Lung (tissue), 12 donors: ENCODE measurements around the gene ADK. TPM values are rescaled to one million over a fixed set of nuclear protein-coding genes. Genes with fewer than 3 reads are reported as not detected.

Experiments used
- ATAC-seq: fragments of 200-7000 bp; cut with Tn5 transposase; one replicate; pipeline ENCODE4 v1.9.1; 2020; ENCODE audit warnings: moderate number of reproducible peaks; ENCODE audit not compliant: insufficient read depth, low FRiP score
- DNase-seq, 3 donors: peaks; one replicate each; pipeline ENCODE4 v3.0.0-alpha.2; 2013 to 2017
- H3K27ac ChIP-seq, 2 donors: one replicate each; pipeline ENCODE4 v1.5.1; 2013; ENCODE audit warnings: mild to moderate bottlenecking in 2 of 2, moderate library complexity in 2 of 2, control low read depth in 1 of 2, inconsistent platforms in 1 of 2, low read depth in 1 of 2, low read length in 1 of 2
- H3K27me3 ChIP-seq, 3 donors: one replicate each; pipeline ENCODE4 v1.5.1; 2013; ENCODE audit warnings: low read length in 2 of 3; ENCODE audit not compliant: control insufficient read depth in 3 of 3, insufficient read depth in 3 of 3
- H3K36me3 ChIP-seq, 4 donors: one replicate each; pipeline ENCODE4 v1.5.1; 2013; ENCODE audit warnings: low read length in 4 of 4, mild to moderate bottlenecking in 1 of 4, moderate library complexity in 1 of 4; ENCODE audit not compliant: control insufficient read depth in 4 of 4, insufficient read depth in 4 of 4
- H3K4me1 ChIP-seq, 5 donors: one replicate each; pipeline ENCODE4 v1.5.1; 2013; ENCODE audit warnings: low read length in 5 of 5, mild to moderate bottlenecking in 2 of 5, moderate library complexity in 1 of 5; ENCODE audit not compliant: control insufficient read depth in 5 of 5, insufficient read depth in 5 of 5
- H3K4me3 ChIP-seq: one replicate; pipeline ENCODE4 v1.5.1; 2013; ENCODE audit warnings: mild to moderate bottlenecking, control low read depth, moderate library complexity
- H3K9ac ChIP-seq, 2 donors: one replicate each; pipeline ENCODE4 v1.5.1; 2013; ENCODE audit warnings: low read length in 2 of 2, control low read depth in 1 of 2; ENCODE audit not compliant: insufficient read depth in 1 of 2
- H3K9me3 ChIP-seq, 4 donors: one replicate each; pipeline ENCODE4 v1.5.1; 2013; ENCODE audit warnings: low read length in 3 of 4, mild to moderate bottlenecking in 1 of 4, moderate library complexity in 1 of 4; ENCODE audit not compliant: control insufficient read depth in 4 of 4, insufficient read depth in 3 of 4
- WGBS, 2 donors: extraction: QIAGEN DNeasy Blood & Tissue Kit; methylation state at CpG; one replicate each; pipeline ENCODE4 v1.1.7; 2013; 5-methylcytosine and 5-hydroxymethylcytosine counted together
- polyA plus RNA-seq, 2 donors: library from polyadenylated mRNA; stranded (reverse); fragments of 200-250 nt; gene quantifications; one replicate each; pipeline ENCODE4 v1.2.1, GENCODE V29; 2013
- total RNA-seq, 2 donors: library from RNA; depleted of rRNA in 1 of 2; stranded (reverse); fragments of >200 nt in 1 of 2; gene quantifications; one replicate each; pipeline ENCODE4 v1.2.1, GENCODE V29; 2014 to 2021
- TF ChIP-seq, protein P1 (sequence below): IDR thresholded peaks from 2 replicates; pipeline ENCODE4 v1.5.1; 2012; ENCODE audit warnings: mild to moderate bottlenecking; ENCODE audit errors: control extremely low read depth, extremely low read depth
- donor health status: control.
- donor health status: control.
- donor health status: Bipolar disorder and iron deficiency.
- donor health status: healthy.
- donor health status: DM: yes; HTN: yes; CAD: no.

ADK gene
- total and polyA plus RNA-seq, 4 donors = 31.6 to 82.3 (median 42.9) TPM

DNA sequence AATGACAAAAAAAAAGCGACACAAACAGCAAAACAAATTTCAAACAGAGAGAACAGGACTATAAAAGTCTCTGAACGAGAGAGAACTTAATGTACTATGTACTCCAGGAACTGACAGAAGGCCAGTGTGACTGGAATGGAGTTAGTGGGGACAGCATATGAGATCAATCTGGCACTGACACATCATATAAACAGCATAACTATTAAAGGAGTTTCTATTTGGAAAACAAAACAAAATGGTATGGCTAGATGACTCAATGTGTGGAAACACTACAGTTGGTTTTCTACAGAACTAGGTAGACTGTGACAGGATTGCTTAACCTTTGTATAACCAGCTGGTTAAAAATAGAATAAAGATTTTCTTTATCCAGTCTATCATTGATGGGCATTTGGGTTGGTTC lies 442.4 kb downstream of the ADK start:
- TF ChIP-seq, protein P1, sequence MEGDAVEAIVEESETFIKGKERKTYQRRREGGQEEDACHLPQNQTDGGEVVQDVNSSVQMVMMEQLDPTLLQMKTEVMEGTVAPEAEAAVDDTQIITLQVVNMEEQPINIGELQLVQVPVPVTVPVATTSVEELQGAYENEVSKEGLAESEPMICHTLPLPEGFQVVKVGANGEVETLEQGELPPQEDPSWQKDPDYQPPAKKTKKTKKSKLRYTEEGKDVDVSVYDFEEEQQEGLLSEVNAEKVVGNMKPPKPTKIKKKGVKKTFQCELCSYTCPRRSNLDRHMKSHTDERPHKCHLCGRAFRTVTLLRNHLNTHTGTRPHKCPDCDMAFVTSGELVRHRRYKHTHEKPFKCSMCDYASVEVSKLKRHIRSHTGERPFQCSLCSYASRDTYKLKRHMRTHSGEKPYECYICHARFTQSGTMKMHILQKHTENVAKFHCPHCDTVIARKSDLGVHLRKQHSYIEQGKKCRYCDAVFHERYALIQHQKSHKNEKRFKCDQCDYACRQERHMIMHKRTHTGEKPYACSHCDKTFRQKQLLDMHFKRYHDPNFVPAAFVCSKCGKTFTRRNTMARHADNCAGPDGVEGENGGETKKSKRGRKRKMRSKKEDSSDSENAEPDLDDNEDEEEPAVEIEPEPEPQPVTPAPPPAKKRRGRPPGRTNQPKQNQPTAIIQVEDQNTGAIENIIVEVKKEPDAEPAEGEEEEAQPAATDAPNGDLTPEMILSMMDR = no peak
- no peak overlapping the region for H3K4me3 ChIP-seq
- peak overlapping the region in 1 of 2 donors; percentile 33 for H3K27ac ChIP-seq
- peaks cover 0 to 50% (median 5%) of the 10 kb centered on the region in 5 donors for H3K4me1 ChIP-seq
- peak overlapping the region in 1 of 2 donors; percentile 70 for H3K9ac ChIP-seq
- no peaks in the 10 kb centered on the region for H3K36me3 ChIP-seq
- DNase-seq (peak; percentile 55 to 97 (median 94)), ATAC-seq (no peak)
- no peaks in the 10 kb centered on the region for H3K9me3 ChIP-seq
- WGBS, 2 donors = 76 to 82% methylated on average over 2 of the region's 2 CpGs
- no peaks in the 10 kb centered on the region for H3K27me3 ChIP-seq

DNA sequence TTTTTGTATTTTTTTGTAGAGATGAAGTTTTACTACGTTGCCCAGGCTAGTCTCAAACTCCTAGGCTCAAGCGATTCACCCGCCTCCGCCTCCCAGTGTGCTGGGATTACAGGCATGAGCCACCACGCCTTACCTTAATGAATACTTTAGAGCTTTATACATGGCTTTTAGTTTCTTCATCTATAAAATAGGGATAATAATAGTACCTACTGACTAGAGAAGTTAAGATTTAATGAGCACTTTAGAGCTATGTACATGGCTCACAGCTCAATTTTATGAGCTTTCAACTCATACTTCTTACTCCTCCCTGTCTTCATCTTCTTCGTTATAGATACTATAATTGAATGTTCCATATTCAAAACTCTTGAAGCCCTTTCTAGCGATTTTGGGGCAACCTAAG lies 445.7 kb downstream of the ADK start:
- WGBS, 2 donors = 96 to 97% methylated on average over 7 of the region's 7 CpGs
- no peaks in the 10 kb centered on the region for H3K27me3 ChIP-seq
- DNase-seq = no peak

DNA sequence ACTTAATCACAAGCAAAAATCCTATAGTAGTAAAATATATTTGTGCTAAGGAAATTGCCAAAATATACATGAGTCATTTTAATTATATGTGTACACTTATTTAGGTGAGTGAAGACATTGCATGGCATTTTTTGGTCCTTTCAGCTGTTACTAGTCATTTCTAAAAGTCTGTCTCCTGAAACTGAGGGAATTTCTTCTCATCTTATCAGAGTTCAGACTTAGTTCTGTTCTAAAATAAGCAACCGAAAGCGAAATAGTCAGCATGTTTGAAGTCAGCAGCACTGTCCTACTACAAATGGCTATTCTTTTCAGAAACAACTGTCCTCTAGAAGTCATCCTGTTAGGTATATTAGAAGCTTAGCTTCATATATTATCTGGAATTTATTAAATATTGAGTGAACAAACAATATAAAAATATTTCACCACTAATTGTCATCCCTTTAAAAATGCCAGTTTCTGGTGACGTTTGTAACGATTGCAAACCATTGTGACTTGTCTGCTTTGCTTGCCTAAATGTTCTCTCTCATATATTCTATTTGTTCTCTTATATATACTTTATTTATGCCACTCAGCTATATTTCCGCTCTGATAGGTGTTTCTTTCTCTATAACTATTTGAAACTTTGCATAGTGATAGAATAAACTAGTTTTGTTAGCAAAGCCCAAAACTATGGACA lies 448.0 kb downstream of the ADK start:
- no peak overlapping the region for H3K4me3 ChIP-seq
- H3K9ac ChIP-seq = peak overlapping the region in 1 of 2 donors; percentile 70
- TF ChIP-seq, protein P1 = no peak
- H3K9me3 ChIP-seq = no peaks in the 10 kb centered on the region
- H3K36me3 ChIP-seq = no peaks in the 10 kb centered on the region
- DNase-seq (peak in 2 of 3 donors; percentile 83 to 90), ATAC-seq (no peak)
- H3K27ac ChIP-seq = peak overlapping the region in 1 of 2 donors; percentile 57
- peaks cover 0 to 14% (median 0%) of the 10 kb centered on the region in 5 donors for H3K4me1 ChIP-seq
- WGBS, 2 donors = 72 to 78% methylated on average over 5 of the region's 5 CpGs
- H3K27me3 ChIP-seq = no peaks in the 10 kb centered on the region

More for the DNA sequence above, 445.7 kb downstream of the ADK start:
- TF ChIP-seq, protein P1 = no peak
- H3K9ac ChIP-seq = no peak overlapping the region
- no peak overlapping the region for H3K4me3 ChIP-seq
- H3K9me3 ChIP-seq = no peaks in the 10 kb centered on the region
- no peaks in the 10 kb centered on the region for H3K36me3 ChIP-seq
- no peak overlapping the region for H3K27ac ChIP-seq
- H3K4me1 ChIP-seq = peaks cover 0 to 30% (median 2%) of the 10 kb centered on the region in 5 donors
- ATAC-seq = no peak
